ENCODE measurements around the gene CUBN. TPM values are rescaled to one million over a fixed set of nuclear protein-coding genes. Genes with fewer than 3 reads are reported as not detected.

CUBN gene
- total RNA-seq, 4 donors from 2014 or later: 13.4 to 31.0 (median 19.7) TPM

DNA sequence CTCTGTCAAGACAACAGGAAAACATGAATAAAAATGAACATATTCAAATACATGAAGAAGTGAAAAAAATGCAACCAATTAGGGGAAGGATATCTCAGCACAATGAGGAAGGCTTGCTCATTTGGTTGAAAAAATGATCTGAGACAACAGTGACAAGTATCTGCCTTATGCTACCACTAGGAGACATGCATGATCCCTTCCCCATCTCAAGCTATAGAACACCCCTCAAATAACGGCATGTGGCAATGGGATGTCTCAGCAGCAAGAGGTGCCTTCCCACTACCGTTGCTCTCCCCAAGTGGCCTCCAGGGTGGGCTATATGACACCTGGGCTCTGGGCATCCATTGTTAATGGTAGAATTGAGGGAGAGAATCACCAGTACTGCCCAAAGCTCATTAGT, 214.3 kb downstream of the CUBN start:
- Histone ChIP-seq H3K27ac (no peak overlapping the region), H3K4me1 (no peaks in the 10 kb centered on the region), H3K36me3 (no peaks in the 10 kb centered on the region), H3K27me3 (no peaks in the 10 kb centered on the region), H3K4me3 (replicated peaks in 1 of 3) (no peak overlapping the region), H3K9me3 (no peaks in the 10 kb centered on the region)
- intact Hi-C loops (cut with DNase I): no loop called here
- no peak for DNase-seq
- 83 to 100% methylated on average over 2 of the region's 2 CpGs for whole genome bisulfite sequencing, 2 donors
- TF ChIP-seq POLR2A (IDR thresholded peaks at IDR 0.05): no peak
- TF ChIP-seq, protein P1, sequence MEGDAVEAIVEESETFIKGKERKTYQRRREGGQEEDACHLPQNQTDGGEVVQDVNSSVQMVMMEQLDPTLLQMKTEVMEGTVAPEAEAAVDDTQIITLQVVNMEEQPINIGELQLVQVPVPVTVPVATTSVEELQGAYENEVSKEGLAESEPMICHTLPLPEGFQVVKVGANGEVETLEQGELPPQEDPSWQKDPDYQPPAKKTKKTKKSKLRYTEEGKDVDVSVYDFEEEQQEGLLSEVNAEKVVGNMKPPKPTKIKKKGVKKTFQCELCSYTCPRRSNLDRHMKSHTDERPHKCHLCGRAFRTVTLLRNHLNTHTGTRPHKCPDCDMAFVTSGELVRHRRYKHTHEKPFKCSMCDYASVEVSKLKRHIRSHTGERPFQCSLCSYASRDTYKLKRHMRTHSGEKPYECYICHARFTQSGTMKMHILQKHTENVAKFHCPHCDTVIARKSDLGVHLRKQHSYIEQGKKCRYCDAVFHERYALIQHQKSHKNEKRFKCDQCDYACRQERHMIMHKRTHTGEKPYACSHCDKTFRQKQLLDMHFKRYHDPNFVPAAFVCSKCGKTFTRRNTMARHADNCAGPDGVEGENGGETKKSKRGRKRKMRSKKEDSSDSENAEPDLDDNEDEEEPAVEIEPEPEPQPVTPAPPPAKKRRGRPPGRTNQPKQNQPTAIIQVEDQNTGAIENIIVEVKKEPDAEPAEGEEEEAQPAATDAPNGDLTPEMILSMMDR (IDR thresholded peaks at IDR 0.05): no peak

DNA sequence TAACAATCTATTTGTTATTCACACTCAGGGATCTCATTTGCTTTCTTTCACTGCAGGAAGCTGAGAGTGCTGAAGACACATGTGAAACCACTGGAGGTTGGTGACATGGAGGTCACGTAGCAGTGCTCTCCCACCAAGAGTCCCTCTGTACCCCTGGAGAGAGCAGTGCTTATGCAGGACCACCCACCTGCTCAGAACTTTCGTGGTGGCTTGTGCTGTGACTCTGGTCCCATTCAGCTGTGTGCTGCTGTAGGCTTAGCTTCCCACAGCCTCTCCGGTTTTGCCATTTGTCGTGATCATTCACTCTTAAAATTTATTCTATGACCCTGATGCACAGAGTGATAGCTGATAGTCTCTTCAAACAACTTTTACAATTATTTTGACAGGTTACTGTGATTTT, 216.3 kb downstream of the CUBN start:
- Histone ChIP-seq H3K4me1 (no peaks in the 10 kb centered on the region), H3K27me3 (no peaks in the 10 kb centered on the region), H3K27ac (no peak overlapping the region), H3K36me3 (no peaks in the 10 kb centered on the region), H3K9me3 (no peaks in the 10 kb centered on the region), H3K4me3 (replicated peaks in 1 of 3) (no peak overlapping the region)
- DNase-seq: no peak
- 92 to 93% methylated on average over 4 of the region's 4 CpGs for WGBS, 2 donors
- no peak for TF ChIP-seq POLR2A (IDR thresholded peaks at IDR 0.05)
- TF ChIP-seq, protein P1 (IDR thresholded peaks at IDR 0.05): no peak
- intact Hi-C loops (cut with DNase I): no loop called here

DNA sequence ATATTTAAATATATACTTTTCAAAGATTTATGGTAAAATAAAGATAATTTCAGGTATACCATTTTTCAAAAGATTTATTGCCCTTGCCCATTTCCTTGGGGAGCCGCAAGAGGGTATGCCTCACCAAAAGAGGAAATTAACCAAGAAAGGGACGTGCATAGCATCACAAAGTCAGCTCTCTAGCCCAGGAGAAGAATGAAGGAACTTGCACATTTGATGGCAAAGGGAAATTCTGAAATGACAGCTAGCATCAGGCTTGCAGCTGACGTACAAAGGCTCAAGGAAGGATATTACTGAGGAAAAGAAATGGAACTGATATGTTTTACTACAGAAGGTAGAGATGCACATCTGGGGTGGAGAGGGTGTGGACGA, 218.8 kb downstream of the CUBN start:
- intact Hi-C loops (cut with DNase I): no loop called here
- H3K27ac ChIP-seq: no peak overlapping the region
- H3K27me3 ChIP-seq: no peaks in the 10 kb centered on the region
- no peaks in the 10 kb centered on the region for H3K36me3 ChIP-seq
- TF ChIP-seq, protein P1 (IDR thresholded peaks at IDR 0.05): no peak
- TF ChIP-seq POLR2A (IDR thresholded peaks at IDR 0.05): no peak
- no peaks in the 10 kb centered on the region for H3K9me3 ChIP-seq
- H3K4me1 ChIP-seq: peaks cover 0 to 8% of the 10 kb centered on the region in 2 donors
- 89% methylated on average over 4 of the region's 4 CpGs for WGBS, 2 donors
- no peak for DNase-seq
- no peak overlapping the region for H3K4me3 ChIP-seq (replicated peaks in 1 of 3)

DNA sequence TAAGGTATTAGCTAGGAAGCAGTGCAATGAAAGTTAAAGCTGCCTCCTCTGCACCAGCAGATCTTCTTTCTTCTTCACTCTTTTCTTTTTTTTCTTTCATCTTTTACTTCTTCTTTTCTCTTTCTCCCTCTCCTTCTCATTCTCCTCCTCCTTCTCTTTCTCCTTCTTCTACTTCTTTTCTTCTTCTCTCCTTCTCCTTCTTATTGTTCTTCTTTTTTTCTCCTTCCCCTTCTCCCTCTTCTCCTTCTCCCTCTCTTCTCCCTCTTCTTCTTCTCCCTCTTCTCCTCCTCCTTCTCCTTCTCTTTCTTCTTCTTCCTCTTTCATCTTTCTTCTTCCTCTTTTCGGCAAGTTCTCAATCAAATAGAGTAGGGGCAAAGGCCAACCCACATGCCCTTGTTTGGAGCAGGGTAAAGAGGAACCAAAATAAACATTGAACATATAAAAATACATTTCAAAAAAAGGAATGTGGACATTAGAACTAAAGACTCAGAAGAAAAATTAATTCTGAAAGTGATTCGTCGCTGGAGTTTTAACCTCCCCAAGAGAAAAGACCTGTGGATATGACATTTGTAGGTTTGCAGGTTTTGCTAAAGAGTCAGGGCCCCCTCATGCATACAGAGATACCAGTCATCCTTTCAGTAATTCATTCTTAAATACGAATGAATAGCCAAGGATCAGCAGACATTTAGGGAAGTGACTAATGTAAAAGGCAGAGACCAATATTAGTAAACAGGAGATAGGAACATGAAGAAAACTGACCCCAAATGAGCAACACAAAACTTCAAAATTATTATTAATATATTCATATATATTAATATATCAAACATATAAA, 219.4 kb downstream of the CUBN start:
- Histone ChIP-seq H3K27me3 (no peaks in the 10 kb centered on the region), H3K36me3 (no peaks in the 10 kb centered on the region), H3K9me3 (no peaks in the 10 kb centered on the region), H3K27ac (no peak overlapping the region), H3K4me3 (replicated peaks in 1 of 3) (no peak overlapping the region), H3K4me1 (peaks cover 0 to 8% of the 10 kb centered on the region in 2 donors)
- intact Hi-C loops (cut with DNase I): no loop called here
- TF ChIP-seq, protein P1 (IDR thresholded peaks at IDR 0.05): no peak
- TF ChIP-seq POLR2A (IDR thresholded peaks at IDR 0.05): no peak
- 81 to 86% methylated on average over 4 of the region's 4 CpGs for WGBS, 2 donors
- no peak for DNase-seq

DNA sequence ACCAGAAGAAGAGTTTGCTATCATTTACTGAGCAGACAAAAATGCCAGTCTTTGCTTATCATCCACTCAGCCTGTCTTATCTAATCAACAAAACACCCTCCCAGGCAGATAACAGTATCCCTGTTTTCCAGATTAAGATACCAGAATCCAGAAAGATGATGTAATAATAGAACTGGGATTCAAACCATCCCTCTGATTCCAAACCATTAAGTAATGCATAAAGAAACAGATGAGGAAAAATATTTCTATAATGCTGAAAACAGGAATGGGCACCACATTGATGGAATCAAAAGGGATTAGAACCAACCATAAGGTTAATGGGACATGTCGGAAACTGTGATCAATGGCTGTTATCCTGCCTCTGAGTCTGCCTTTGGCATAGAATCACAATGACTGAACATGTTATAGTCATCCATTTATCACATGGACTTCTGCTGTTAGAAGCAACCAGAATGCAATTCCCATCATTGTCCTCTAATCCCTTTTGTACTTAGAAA, 220.3 kb downstream of the CUBN start:
- 82 to 97% methylated on average over 1 of the region's 1 CpG for WGBS, 2 donors
- no peak overlapping the region for H3K27ac ChIP-seq

More for the DNA sequence above, 220.3 kb downstream of the CUBN start:
- Histone ChIP-seq H3K9me3 (no peaks in the 10 kb centered on the region), H3K4me3 (replicated peaks in 1 of 3) (no peak overlapping the region), H3K27me3 (no peaks in the 10 kb centered on the region), H3K36me3 (no peaks in the 10 kb centered on the region), H3K4me1 (peaks cover 0 to 8% of the 10 kb centered on the region in 2 donors)
- TF ChIP-seq, protein P1 (IDR thresholded peaks at IDR 0.05): no peak
- no peak for TF ChIP-seq POLR2A (IDR thresholded peaks at IDR 0.05)
- no peak for DNase-seq
- intact Hi-C loops (cut with DNase I): no loop called here
